MG63 (cell line): ENCODE measurements around the gene PLXND1. TPM values are rescaled to one million over a fixed set of nuclear protein-coding genes. Genes with fewer than 3 reads are reported as not detected.
A peak's percentile ranks its signal among the peaks of the same experiment; 100 is the strongest.

Source experiments
- DNase-seq: peaks from one replicate; pipeline ENCODE4 v3.0.0-alpha.2; 2020
- H3K27me3 ChIP-seq: fragments of 250-450 bp; sonication (Bioruptor Pico); 2 replicates; pipeline ENCODE4 v1.5.1; 2020; ENCODE audit warnings: mild to moderate bottlenecking, moderate library complexity
- H3K36me3 ChIP-seq: fragments of 250-450 bp; sonication (Bioruptor Pico); 2 replicates; pipeline ENCODE4 v1.5.1; 2020; ENCODE audit warnings: mild to moderate bottlenecking, moderate library complexity
- H3K4me3 ChIP-seq: fragments of 250-450 bp; sonication (Bioruptor Pico); 2 replicates; pipeline ENCODE4 v1.5.1; 2020; ENCODE audit warnings: mild to moderate bottlenecking, moderate library complexity
- H3K9me3 ChIP-seq: fragments of 250-450 bp; sonication (Bioruptor Pico); 2 replicates; pipeline ENCODE4 v1.5.1; 2020; ENCODE audit warnings: mild to moderate bottlenecking, moderate library complexity
- total RNA-seq: library from RNA; depleted of rRNA; stranded (reverse); fragments of >200 nt; shearing (Covaris generic); gene quantifications from 2 replicates; pipeline ENCODE4 v1.2.3, GENCODE V29; 2014; ENCODE audit warnings: low replicate concordance

PLXND1 gene
- total RNA-seq, 1 experiment from 2014 or later, result 21.9 TPM

GRCh38 chr3:129633751-129634481 is 27.4 kb upstream of the PLXND1 start:
- Histone ChIP-seq H3K27me3 (no peaks in the 10 kb centered on the region), H3K4me3 (no peak overlapping the region), H3K9me3 (peaks cover 5% of the 10 kb centered on the region; the same call in 1 of the 2 replicates), H3K36me3 (no peaks in the 10 kb centered on the region)
- no peak for DNase-seq

GRCh38 chr3:129632977-129633376 is 26.5 kb upstream of the PLXND1 start:
- no peaks in the 10 kb centered on the region for H3K27me3 ChIP-seq
- no peaks in the 10 kb centered on the region for H3K36me3 ChIP-seq
- DNase-seq, result no peak
- peaks cover 5% of the 10 kb centered on the region; the same call in 1 of the 2 replicates for H3K9me3 ChIP-seq
- H3K4me3 ChIP-seq, result no peak overlapping the region

GRCh38 chr3:129632556-129632955 is 26.1 kb upstream of the PLXND1 start:
- Histone ChIP-seq H3K36me3 (no peaks in the 10 kb centered on the region), H3K4me3 (no peak overlapping the region), H3K27me3 (no peaks in the 10 kb centered on the region), H3K9me3 (peaks cover 5% of the 10 kb centered on the region; the same call in 1 of the 2 replicates)
- DNase-seq, result no peak

GRCh38 chr3:129632056-129632455 is 25.6 kb upstream of the PLXND1 start:
- Histone ChIP-seq H3K27me3 (no peaks in the 10 kb centered on the region), H3K9me3 (peaks cover 5% of the 10 kb centered on the region; the same call in 1 of the 2 replicates), H3K4me3 (no peak overlapping the region), H3K36me3 (no peaks in the 10 kb centered on the region)
- DNase-seq, result no peak

- no peak for DNase-seq
- H3K36me3 ChIP-seq, result no peaks in the 10 kb centered on the region
- no peaks in the 10 kb centered on the region for H3K9me3 ChIP-seq
Observed at GRCh38 chr3:129629011-129629410, 22.5 kb upstream of the PLXND1 start.

GRCh38 chr3:129628169-129628522 is 21.7 kb upstream of the PLXND1 start:
- Histone ChIP-seq H3K9me3 (no peaks in the 10 kb centered on the region), H3K36me3 (no peaks in the 10 kb centered on the region), H3K27me3 (no peaks in the 10 kb centered on the region), H3K4me3 (peak overlapping the region; percentile 59)
- DNase-seq, result no peak

More at GRCh38 chr3:129629011-129629410, 22.5 kb upstream of the PLXND1 start:
- H3K27me3 ChIP-seq, result no peaks in the 10 kb centered on the region
- H3K4me3 ChIP-seq, result no peak overlapping the region

- Histone ChIP-seq H3K36me3 (no peaks in the 10 kb centered on the region), H3K27me3 (no peaks in the 10 kb centered on the region), H3K9me3 (no peaks in the 10 kb centered on the region), H3K4me3 (peak overlapping the region; percentile 59)
- DNase-seq, result peak; percentile 78
Observed at GRCh38 chr3:129627350-129628168, 21.1 kb upstream of the PLXND1 start.

GRCh38 chr3:129626744-129627349 is 20.4 kb upstream of the PLXND1 start:
- peak; percentile 99 for DNase-seq
- H3K27me3 ChIP-seq, result no peaks in the 10 kb centered on the region
- H3K36me3 ChIP-seq, result no peaks in the 10 kb centered on the region

GRCh38 chr3:129625072-129625874 is 18.8 kb upstream of the PLXND1 start:
- peak; percentile 19 for DNase-seq
- Histone ChIP-seq H3K36me3 (no peaks in the 10 kb centered on the region), H3K27me3 (no peaks in the 10 kb centered on the region)

More at GRCh38 chr3:129626744-129627349, 20.4 kb upstream of the PLXND1 start:
- H3K4me3 ChIP-seq, result peak overlapping the region; percentile 59
- H3K9me3 ChIP-seq, result no peaks in the 10 kb centered on the region

GRCh38 chr3:129624347-129625071 is 18.0 kb upstream of the PLXND1 start:
- no peak overlapping the region for H3K4me3 ChIP-seq
- H3K36me3 ChIP-seq, result no peaks in the 10 kb centered on the region
- no peaks in the 10 kb centered on the region for H3K27me3 ChIP-seq
- no peak for DNase-seq
- H3K9me3 ChIP-seq, result no peaks in the 10 kb centered on the region

More at GRCh38 chr3:129625072-129625874, 18.8 kb upstream of the PLXND1 start:
- Histone ChIP-seq H3K9me3 (no peaks in the 10 kb centered on the region), H3K4me3 (no peak overlapping the region)

GRCh38 chr3:129623447-129624118 is 17.1 kb upstream of the PLXND1 start:
- no peak overlapping the region for H3K4me3 ChIP-seq
- H3K27me3 ChIP-seq, result no peaks in the 10 kb centered on the region
- no peaks in the 10 kb centered on the region for H3K9me3 ChIP-seq
- H3K36me3 ChIP-seq, result no peaks in the 10 kb centered on the region
- no peak for DNase-seq

- H3K27me3 ChIP-seq, result no peaks in the 10 kb centered on the region
- H3K4me3 ChIP-seq, result no peak overlapping the region
- no peaks in the 10 kb centered on the region for H3K9me3 ChIP-seq
- DNase-seq, result no peak
- H3K36me3 ChIP-seq, result no peaks in the 10 kb centered on the region
Observed at GRCh38 chr3:129622933-129623332, 16.5 kb upstream of the PLXND1 start.

GRCh38 chr3:129622226-129622874 is 15.9 kb upstream of the PLXND1 start:
- no peak overlapping the region for H3K4me3 ChIP-seq
- DNase-seq, result no peak
- H3K9me3 ChIP-seq, result no peaks in the 10 kb centered on the region
- H3K36me3 ChIP-seq, result no peaks in the 10 kb centered on the region
- no peaks in the 10 kb centered on the region for H3K27me3 ChIP-seq

- H3K36me3 ChIP-seq, result no peaks in the 10 kb centered on the region
- no peaks in the 10 kb centered on the region for H3K9me3 ChIP-seq
- no peak overlapping the region for H3K4me3 ChIP-seq
- H3K27me3 ChIP-seq, result no peaks in the 10 kb centered on the region
- DNase-seq, result no peak
Observed at GRCh38 chr3:129621626-129622225, 15.2 kb upstream of the PLXND1 start.
